ENCODE measurements around the gene NSUN4.

DNA sequence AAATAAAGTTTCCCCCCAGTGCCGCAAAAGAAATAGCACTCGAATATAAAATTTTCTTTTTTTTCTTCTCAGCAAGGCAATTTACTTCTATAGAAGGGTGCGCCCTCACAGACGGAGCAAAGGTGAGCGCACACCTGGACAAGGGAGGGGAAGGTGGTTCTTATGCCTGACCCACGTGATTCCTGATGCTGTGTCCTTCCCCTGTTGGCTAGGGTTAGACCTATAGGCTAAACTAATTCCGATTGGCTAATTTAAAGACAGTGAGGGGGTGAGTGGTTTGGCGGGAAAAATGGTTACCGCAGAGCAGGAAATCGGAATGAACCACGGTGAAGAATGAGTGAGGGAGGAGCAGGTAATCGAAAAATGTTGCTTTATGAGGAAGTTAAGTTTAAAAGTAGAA, 52.9 kb downstream of the NSUN4 start:
- TF ChIP-seq, protein P1, sequence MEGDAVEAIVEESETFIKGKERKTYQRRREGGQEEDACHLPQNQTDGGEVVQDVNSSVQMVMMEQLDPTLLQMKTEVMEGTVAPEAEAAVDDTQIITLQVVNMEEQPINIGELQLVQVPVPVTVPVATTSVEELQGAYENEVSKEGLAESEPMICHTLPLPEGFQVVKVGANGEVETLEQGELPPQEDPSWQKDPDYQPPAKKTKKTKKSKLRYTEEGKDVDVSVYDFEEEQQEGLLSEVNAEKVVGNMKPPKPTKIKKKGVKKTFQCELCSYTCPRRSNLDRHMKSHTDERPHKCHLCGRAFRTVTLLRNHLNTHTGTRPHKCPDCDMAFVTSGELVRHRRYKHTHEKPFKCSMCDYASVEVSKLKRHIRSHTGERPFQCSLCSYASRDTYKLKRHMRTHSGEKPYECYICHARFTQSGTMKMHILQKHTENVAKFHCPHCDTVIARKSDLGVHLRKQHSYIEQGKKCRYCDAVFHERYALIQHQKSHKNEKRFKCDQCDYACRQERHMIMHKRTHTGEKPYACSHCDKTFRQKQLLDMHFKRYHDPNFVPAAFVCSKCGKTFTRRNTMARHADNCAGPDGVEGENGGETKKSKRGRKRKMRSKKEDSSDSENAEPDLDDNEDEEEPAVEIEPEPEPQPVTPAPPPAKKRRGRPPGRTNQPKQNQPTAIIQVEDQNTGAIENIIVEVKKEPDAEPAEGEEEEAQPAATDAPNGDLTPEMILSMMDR (IDR thresholded peaks at IDR 0.05; ENCODE audit: low read depth, low read length, poor library complexity, severe bottlenecking), result no peak
- no peak for TF ChIP-seq EZH2phosphoT487 (IDR thresholded peaks at IDR 0.05; ENCODE audit: borderline replicate concordance, low read length)
